ENCODE measurements around the gene TMPRSS6.

DNA sequence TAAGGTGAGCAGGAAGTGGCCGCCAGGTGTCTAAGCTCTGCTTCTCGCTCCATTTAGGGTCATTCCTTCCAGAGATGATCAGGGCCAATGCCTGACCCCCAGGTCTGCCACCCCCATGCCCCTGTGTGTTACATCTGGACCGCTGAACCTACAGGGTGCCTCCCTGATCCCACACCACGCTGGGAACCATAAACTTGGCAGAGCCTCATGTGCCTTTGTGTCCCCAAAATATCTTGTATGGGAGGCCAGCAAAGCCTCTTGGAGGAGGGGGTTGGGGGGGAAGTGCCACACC lies 94.0 kb downstream of the TMPRSS6 start:
- TF ChIP-seq, protein P1, sequence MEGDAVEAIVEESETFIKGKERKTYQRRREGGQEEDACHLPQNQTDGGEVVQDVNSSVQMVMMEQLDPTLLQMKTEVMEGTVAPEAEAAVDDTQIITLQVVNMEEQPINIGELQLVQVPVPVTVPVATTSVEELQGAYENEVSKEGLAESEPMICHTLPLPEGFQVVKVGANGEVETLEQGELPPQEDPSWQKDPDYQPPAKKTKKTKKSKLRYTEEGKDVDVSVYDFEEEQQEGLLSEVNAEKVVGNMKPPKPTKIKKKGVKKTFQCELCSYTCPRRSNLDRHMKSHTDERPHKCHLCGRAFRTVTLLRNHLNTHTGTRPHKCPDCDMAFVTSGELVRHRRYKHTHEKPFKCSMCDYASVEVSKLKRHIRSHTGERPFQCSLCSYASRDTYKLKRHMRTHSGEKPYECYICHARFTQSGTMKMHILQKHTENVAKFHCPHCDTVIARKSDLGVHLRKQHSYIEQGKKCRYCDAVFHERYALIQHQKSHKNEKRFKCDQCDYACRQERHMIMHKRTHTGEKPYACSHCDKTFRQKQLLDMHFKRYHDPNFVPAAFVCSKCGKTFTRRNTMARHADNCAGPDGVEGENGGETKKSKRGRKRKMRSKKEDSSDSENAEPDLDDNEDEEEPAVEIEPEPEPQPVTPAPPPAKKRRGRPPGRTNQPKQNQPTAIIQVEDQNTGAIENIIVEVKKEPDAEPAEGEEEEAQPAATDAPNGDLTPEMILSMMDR (IDR thresholded peaks at IDR 0.05; ENCODE audit: low read length), result no peak
- TF ChIP-seq EZH2 (IDR thresholded peaks at IDR 0.05; ENCODE audit: borderline replicate concordance, low read length), result no peak
